HepG2 (cell line): ENCODE measurements around the gene CYP2A7. TPM values are rescaled to one million over a fixed set of nuclear protein-coding genes. Genes with fewer than 3 reads are reported as not detected.
A peak's percentile ranks its signal among the peaks of the same experiment; 100 is the strongest.

Source experiments
- ATF4 ChIP-seq, 2 experiments: fragments of 450-650 bp in 1 of 2; sonication (generic) in 1 of 2; formaldehyde crosslinking; IDR thresholded peaks; 2 replicates each; pipeline versions ENCODE4 v1.5.0 to v1.8.0; 2020 to 2022; ENCODE audit warnings: mild to moderate bottlenecking in 1 of 2, missing genetic modification reagents in 1 of 2
- CCAR2 ChIP-seq: fragments of 200-400 bp; formaldehyde crosslinking; optimal IDR thresholded peaks from 2 replicates; pipeline ENCODE3; 2018; ENCODE audit warnings: low read depth, mild to moderate bottlenecking, low read length, moderate library complexity
- FOXA1 ChIP-seq, 2 experiments: fragments of 450-650 bp in 1 of 2; sonication (generic) in 1 of 2; formaldehyde crosslinking in 1 of 2; IDR thresholded peaks; 2 replicates each; pipeline versions ENCODE4 v1.4.0 to v1.6.1; 2016 to 2020; ENCODE audit warnings: missing genetic modification reagents in 1 of 2
- GATAD1 ChIP-seq: IDR thresholded peaks from 2 replicates; pipeline ENCODE4 v1.6.1; 2016; ENCODE audit warnings: missing genetic modification reagents, missing compliant biosample characterization
- KLF15 ChIP-seq: sonication (generic); formaldehyde crosslinking; IDR thresholded peaks from 2 replicates; pipeline ENCODE4 v1.8.1; 2023; ENCODE audit warnings: borderline replicate concordance, mild to moderate bottlenecking, inconsistent platforms, missing genetic modification reagents, mixed read lengths
- MNT ChIP-seq: fragments of 450-650 bp; IDR thresholded peaks from 2 replicates; pipeline ENCODE4 v1.6.1; 2016
- POLR2A ChIP-seq, 2 experiments: IDR thresholded peaks; 2 replicates each; pipeline ENCODE4 v1.6.1; 2011; ENCODE audit warnings: low read depth in 2 of 2, low read length in 2 of 2, mild to moderate bottlenecking in 1 of 2, moderate library complexity in 1 of 2; ENCODE audit not compliant: insufficient read depth in 1 of 2
- PRPF4 ChIP-seq: fragments of 200-400 bp; formaldehyde crosslinking; IDR thresholded peaks from 2 replicates; pipeline ENCODE4 v1.6.1; 2016; ENCODE audit warnings: low read length, low read depth; ENCODE audit not compliant: poor library complexity, severe bottlenecking
- SALL1 ChIP-seq: sonication (generic); formaldehyde crosslinking; IDR thresholded peaks from 2 replicates; pipeline ENCODE4 v1.8.0; 2022; ENCODE audit warnings: mild to moderate bottlenecking, missing genetic modification reagents
- ZBTB25 ChIP-seq: IDR thresholded peaks from 2 replicates; pipeline ENCODE4 v1.6.1; 2018; ENCODE audit warnings: missing genetic modification reagents
- ZFP1 ChIP-seq: IDR thresholded peaks from 2 replicates; pipeline ENCODE4 v1.6.1; 2016
- ZFP37 ChIP-seq: sonication (generic); formaldehyde crosslinking; IDR thresholded peaks from 2 replicates; pipeline ENCODE4 v1.4.0; 2020; ENCODE audit warnings: missing genetic modification reagents, borderline replicate concordance
- ZNF230 ChIP-seq: sonication (generic); formaldehyde crosslinking; IDR thresholded peaks from 2 replicates; pipeline ENCODE4 v1.4.0; 2020; ENCODE audit warnings: mild to moderate bottlenecking, missing genetic modification reagents
- ZNF253 ChIP-seq: sonication (generic); formaldehyde crosslinking; IDR thresholded peaks from 2 replicates; pipeline ENCODE4 v1.8.0; 2022; ENCODE audit warnings: mild to moderate bottlenecking, missing genetic modification reagents, borderline replicate concordance
- ZNF746 ChIP-seq: sonication (generic); formaldehyde crosslinking; IDR thresholded peaks from 2 replicates; pipeline ENCODE4 v1.8.0; 2022; ENCODE audit warnings: mild to moderate bottlenecking, missing genetic modification reagents
- ZNF775 ChIP-seq: sonication (generic); formaldehyde crosslinking; IDR thresholded peaks from 2 replicates; pipeline ENCODE4 v1.4.0; 2020; ENCODE audit warnings: missing genetic modification reagents, mild to moderate bottlenecking, moderate library complexity, borderline replicate concordance
- polyA plus RNA-seq, 8 experiments: library from polyadenylated mRNA; depleted of rRNA in 3 of 8; stranded (reverse) in 7 of 8; unstranded in 1 of 8; fragments of >200 nt; fragmentation: Illumina TruSeq in 4 of 8; extraction: Trizol in 4 of 8; gene quantifications; 2 replicates each; pipeline versions ENCODE4 v1.2.1 to v1.2.3, GENCODE V29; 2011 to 2016; ENCODE audit warnings: low read depth in 4 of 8, missing spikeins in 1 of 8, mixed read lengths in 1 of 8; ENCODE audit not compliant: insufficient read depth in 1 of 8
- total RNA-seq, 5 experiments: library from RNA; depleted of rRNA; stranded (reverse); fragments of >200 nt; fragmentation: Illumina TruSeq; extraction: Trizol; gene quantifications; 2 replicates each; pipeline ENCODE4 v1.2.3, GENCODE V29; 2016; ENCODE audit warnings: low read depth in 1 of 5
- TF ChIP-seq, protein P1 (sequence below): IDR thresholded peaks from 2 replicates; pipeline ENCODE4 v1.4.0; 2020; ENCODE audit warnings: mild to moderate bottlenecking, missing genetic modification reagents
- TF ChIP-seq, protein P2 (sequence below): sonication (generic); formaldehyde crosslinking; IDR thresholded peaks from 2 replicates; pipeline ENCODE4 v1.4.0; 2020; ENCODE audit warnings: mild to moderate bottlenecking, missing genetic modification reagents

Gene CYP2A7
- total and polyA plus RNA-seq, 2 of the 13 experiments (the other 11 are each of a cell fraction or from before 2014, with no cell fraction given): not detected

- TF ChIP-seq, protein P1, sequence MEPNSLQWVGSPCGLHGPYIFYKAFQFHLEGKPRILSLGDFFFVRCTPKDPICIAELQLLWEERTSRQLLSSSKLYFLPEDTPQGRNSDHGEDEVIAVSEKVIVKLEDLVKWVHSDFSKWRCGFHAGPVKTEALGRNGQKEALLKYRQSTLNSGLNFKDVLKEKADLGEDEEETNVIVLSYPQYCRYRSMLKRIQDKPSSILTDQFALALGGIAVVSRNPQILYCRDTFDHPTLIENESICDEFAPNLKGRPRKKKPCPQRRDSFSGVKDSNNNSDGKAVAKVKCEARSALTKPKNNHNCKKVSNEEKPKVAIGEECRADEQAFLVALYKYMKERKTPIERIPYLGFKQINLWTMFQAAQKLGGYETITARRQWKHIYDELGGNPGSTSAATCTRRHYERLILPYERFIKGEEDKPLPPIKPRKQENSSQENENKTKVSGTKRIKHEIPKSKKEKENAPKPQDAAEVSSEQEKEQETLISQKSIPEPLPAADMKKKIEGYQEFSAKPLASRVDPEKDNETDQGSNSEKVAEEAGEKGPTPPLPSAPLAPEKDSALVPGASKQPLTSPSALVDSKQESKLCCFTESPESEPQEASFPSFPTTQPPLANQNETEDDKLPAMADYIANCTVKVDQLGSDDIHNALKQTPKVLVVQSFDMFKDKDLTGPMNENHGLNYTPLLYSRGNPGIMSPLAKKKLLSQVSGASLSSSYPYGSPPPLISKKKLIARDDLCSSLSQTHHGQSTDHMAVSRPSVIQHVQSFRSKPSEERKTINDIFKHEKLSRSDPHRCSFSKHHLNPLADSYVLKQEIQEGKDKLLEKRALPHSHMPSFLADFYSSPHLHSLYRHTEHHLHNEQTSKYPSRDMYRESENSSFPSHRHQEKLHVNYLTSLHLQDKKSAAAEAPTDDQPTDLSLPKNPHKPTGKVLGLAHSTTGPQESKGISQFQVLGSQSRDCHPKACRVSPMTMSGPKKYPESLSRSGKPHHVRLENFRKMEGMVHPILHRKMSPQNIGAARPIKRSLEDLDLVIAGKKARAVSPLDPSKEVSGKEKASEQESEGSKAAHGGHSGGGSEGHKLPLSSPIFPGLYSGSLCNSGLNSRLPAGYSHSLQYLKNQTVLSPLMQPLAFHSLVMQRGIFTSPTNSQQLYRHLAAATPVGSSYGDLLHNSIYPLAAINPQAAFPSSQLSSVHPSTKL (CRISPR knock-in tag): peak; percentile 97
- TF ChIP-seq ZFP1 (0 out of 2 replicates have a peak, but pooled peaks have one; percentile 59), FOXA1 (IDR thresholded peaks at IDR 0.05) (no peak), FOXA1 (CRISPR knock-in tag; IDR thresholded peaks at IDR 0.05) (peak; percentile 75), ZNF253 (CRISPR knock-in tag) (0 out of 2 replicates have a peak, but pooled peaks have one; percentile 30), SALL1 (peak; percentile 68; the same call in 1 of the 2 replicates), ZNF775 (CRISPR knock-in tag) (no peak), ZNF746 (CRISPR knock-in tag) (0 out of 2 replicates have a peak, but pooled peaks have one; percentile 42), KLF15 (CRISPR knock-in tag) (no peak), ZBTB25 (CRISPR knock-in tag) (peak; percentile 74), ZFP37 (CRISPR knock-in tag) (peak; percentile 73; the same call in 1 of the 2 replicates), ZNF230 (CRISPR knock-in tag) (peak; percentile 48; the same call in 1 of the 2 replicates), POLR2A (IDR thresholded peaks at IDR 0.05; ENCODE audit: insufficient read depth in 1 of 2, low read depth in 2 of 2, low read length in 2 of 2) (no peak), GATAD1 (CRISPR knock-in tag) (peak; percentile 46; the same call in 1 of the 2 replicates), ATF4 (CRISPR knock-in tag; IDR thresholded peaks at IDR 0.05) (peak in 1 of 2 experiments; percentile 88; a peak in 2 of 4 replicates), MNT (peak; percentile 80), PRPF4 (no peak), CCAR2 (no peak)
- TF ChIP-seq, protein P2, sequence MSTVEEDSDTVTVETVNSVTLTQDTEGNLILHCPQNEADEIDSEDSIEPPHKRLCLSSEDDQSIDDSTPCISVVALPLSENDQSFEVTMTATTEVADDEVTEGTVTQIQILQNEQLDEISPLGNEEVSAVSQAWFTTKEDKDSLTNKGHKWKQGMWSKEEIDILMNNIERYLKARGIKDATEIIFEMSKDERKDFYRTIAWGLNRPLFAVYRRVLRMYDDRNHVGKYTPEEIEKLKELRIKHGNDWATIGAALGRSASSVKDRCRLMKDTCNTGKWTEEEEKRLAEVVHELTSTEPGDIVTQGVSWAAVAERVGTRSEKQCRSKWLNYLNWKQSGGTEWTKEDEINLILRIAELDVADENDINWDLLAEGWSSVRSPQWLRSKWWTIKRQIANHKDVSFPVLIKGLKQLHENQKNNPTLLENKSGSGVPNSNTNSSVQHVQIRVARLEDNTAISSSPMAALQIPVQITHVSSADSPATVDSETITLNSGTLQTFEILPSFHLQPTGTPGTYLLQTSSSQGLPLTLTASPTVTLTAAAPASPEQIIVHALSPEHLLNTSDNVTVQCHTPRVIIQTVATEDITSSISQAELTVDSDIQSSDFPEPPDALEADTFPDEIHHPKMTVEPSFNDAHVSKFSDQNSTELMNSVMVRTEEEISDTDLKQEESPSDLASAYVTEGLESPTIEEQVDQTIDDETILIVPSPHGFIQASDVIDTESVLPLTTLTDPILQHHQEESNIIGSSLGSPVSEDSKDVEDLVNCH (CRISPR knock-in tag): no peak
These were observed 50.3 kb downstream of the CYP2A7 start (continued) for GRCh38 chr19:40831502-40832430.
